GM18867 (cell line): ENCODE data around the gene CD8B2.
"Not testable (repeated sequence)": the region's sequence is repeated elsewhere in the genome, so short reads cannot be mapped to it uniquely, and the experiment has no call there.

Source experiments
- ATAC-seq: cut with Tn5 transposase; IDR thresholded peaks from one replicate; pipeline ENCODE4 v1.9.1; 2021; ENCODE audit warnings: mild to moderate bottlenecking, moderate library complexity; ENCODE audit not compliant: unreplicated experiment

The CD8B2 gene

GRCh38 chr2:106547164-106547903 is 60.2 kb downstream of the CD8B2 start:
- ATAC-seq = no peak

DNA sequence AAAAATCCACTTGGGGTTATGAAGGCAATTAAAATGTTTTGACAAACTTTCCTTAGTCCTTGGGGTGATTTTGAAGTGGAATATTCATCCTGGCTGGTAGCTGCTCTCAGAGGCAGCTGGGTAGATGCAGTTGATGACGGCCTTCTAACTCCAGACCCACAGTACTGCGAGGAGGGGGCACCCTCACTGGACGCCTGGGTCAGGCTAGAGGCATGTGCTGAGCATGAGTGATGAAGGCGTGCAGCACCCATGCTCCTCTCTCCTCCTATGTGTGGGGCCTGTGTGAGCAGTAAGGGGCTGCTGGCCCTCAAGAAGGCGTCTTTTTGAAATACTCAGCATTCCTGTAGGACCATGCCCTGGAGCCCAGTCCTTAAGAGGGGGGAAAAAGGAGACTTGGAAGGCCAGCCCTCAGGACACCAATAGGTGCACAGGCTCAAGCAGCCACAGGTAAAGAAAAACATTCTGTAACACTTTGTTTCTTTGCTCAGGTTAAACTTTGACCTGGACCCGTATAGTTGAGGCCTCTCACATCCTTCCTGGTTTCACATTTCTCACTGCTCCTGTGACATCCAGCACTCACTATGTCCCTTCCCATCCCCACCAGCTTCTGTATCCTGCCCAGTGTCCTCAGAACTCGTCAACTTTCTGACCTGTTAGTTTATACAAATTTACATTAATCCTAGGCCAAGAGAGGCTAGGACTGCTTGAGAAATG is 64.4 kb downstream of the CD8B2 start:
- no peak for ATAC-seq

DNA sequence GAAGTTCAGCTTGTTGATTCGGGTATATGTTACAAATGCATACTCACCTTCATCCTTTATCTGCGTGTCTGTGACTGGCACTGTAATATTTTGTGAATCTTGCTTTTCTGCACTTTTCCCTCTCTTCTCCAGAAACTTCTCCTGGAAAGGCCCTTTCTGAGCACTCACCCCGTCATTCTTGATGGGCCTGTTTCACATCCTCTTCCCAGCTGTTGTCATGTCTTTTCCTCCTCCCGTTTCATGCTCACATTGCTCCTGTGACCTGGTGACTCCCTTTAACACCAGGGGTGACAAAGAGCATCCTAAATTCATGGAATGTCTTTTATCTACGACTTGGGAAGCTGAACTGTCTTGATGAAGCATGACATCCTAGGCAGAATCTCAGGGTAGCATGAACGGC is 65.8 kb downstream of the CD8B2 start:
- no peak for ATAC-seq

- no peak for ATAC-seq
Measured at GRCh38 chr2:106553321-106553720, 66.2 kb downstream of the CD8B2 start.

DNA sequence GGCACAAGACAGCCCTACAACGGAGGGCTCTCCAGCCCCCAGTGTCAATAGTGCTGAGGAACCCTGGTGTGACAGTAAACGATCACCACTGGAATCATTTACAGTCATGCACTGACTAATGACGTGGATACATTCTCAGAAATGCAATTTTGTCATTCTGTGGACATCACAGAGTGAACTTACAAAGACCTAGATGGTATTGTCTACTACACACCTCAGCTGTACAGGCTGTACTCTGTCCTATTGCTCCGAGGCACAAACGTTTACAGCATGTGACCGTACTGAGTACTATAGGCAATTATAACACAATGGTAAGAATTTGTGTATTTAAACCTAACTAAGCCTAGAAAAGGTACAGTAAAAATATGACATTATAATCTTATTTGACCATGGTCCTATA is 67.2 kb downstream of the CD8B2 start:
- ATAC-seq = no peak

GRCh38 chr2:106555053-106555452 is 67.9 kb downstream of the CD8B2 start:
- ATAC-seq = no peak

- ATAC-seq = not testable (repeated sequence)
Measured at GRCh38 chr2:106559786-106560185, 72.6 kb downstream of the CD8B2 start.

GRCh38 chr2:106560773-106561172 is 73.6 kb downstream of the CD8B2 start:
- ATAC-seq = no peak

DNA sequence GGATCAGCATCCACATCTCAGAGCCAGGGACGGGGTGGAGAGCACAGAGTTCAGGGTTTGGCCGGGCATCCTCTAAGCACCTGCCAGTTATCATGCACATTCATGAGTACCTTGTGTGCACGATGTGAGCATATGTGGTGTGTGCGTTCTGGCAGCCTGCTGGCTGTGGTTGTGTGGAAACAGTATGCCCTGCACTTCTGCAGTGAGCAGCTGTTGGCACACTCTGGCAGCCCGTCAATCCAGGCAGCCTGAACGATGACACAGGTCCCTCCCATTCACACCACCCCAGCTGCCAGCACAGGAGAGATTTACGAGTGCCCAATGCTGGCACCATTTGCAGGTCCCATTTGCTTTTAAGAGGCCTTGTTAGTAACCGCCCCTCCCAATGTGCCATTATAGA is 74.2 kb downstream of the CD8B2 start:
- no peak for ATAC-seq

DNA sequence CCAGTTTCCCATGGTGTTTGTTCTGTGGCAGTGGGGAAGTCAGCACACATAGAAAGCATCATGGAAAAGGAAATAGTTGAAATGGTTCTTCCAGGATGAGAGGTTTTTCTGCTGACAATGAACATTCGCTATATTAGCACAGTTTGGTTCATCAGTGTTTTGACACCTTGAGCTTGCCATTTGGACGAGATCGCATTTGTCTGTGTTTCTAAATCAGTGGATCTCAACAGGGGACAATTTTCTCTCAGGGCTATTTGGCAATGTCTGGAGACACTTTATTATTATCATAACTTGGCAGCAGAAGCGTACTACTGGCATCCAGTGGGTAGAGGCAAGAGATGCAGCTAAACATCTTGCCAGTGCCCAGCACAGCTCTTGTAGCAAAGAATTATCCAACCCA is 74.6 kb downstream of the CD8B2 start:
- no peak for ATAC-seq

- no peak for ATAC-seq
Measured at GRCh38 chr2:106562268-106563186, 75.4 kb downstream of the CD8B2 start.

DNA sequence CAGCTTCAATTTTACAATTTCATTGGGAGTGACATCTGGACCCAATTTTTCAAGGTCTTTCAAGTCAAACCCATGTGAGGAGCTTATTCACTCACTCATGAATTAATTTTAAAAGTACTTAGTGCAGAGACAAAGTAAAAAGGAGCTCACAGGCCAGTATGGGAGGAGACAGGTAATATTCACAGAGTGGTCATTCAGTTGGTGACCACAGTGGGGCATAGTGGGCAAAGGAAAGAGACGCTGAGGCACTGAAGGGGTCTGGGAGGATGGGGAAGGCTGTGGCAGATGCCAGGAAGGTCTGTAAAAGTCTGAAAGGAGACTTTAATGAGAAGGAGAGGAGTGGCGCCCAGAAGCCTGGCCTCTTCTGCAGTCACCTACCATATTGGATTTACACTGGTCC is 76.0 kb downstream of the CD8B2 start:
- no peak for ATAC-seq

DNA sequence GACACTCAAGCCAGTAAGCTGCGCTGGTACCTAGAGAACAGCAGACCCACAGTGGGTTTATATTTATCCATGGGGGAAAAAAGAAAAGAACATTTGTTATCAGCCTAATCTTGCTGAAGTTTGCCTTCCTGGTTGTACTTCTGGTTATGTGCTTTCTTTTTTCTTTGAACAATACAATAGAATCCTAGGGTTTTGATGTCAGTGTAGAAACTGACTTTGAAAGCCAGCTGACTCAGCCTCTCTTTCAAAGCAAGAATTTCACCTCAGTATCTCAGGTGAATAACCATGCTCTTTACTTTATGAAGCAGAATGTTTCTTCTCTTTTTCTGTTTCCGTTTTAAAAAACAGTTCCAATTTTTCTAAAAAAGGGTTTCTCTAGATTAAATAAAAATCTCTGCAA is 78.4 kb downstream of the CD8B2 start:
- ATAC-seq = no peak

GRCh38 chr2:106566050-106566449 is 78.9 kb downstream of the CD8B2 start:
- no peak for ATAC-seq

DNA sequence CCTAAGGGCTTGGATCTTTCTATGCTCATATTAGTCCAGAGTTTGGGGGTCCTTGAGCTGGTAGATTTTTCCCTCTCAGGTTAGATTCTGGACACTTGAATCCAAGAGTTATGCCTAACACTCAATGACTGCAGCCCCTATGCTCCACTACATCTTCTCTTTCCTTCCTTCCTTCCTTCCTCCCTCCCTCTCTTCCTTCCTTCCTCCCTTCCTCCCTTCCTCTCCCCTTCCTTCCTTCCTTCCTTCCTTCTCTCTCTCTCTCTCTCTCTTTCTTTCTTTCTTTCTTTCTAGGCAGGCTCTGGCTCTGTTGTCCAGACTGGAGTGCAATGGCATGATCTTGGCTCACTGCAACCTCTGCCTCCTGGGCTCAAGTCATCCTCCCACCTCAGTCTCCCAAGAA is 79.3 kb downstream of the CD8B2 start:
- ATAC-seq = not testable (repeated sequence)

DNA sequence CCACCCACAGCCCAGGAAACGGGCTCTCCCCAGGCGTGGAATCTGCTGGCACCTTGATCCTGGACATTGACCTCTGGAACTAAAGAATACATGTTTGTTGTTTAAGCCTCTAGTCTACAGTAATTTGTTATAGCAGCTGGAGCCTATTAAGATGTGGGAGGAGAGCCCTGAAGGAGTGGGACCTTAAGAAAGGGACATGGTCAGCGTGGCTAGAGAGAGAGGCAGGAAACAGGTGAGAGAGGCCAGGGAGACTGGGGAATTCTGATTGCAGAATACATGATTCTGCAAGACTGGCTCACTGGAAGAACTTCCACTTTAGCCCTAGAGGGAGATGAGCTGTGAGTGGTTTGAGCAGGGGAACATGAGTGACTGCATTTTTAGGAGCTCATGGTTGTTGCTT is 83.2 kb downstream of the CD8B2 start:
- no peak for ATAC-seq
